IgD-negative memory B cell (primary cell): Measurements from ENCODE around the gene GSPT1. TPM values are rescaled to one million over a fixed set of nuclear protein-coding genes. Genes with fewer than 3 reads are reported as not detected.
"Not testable (repeated sequence)": the region's sequence is repeated elsewhere in the genome, so short reads cannot be mapped to it uniquely, and the experiment has no call there.

Experiments
- H3K27ac Mint-ChIP-seq, 3 donors: one replicate each; pipeline ENCODE4 v1.8.0; 2020 to 2022; ENCODE audit warnings: mild to moderate bottlenecking in 3 of 3, mixed read lengths in 3 of 3, moderate library complexity in 1 of 3
- H3K27me3 Mint-ChIP-seq: one replicate; pipeline ENCODE4 v1.8.0; 2021; ENCODE audit warnings: mixed read lengths
- H3K36me3 Mint-ChIP-seq: one replicate; pipeline ENCODE4 v1.8.0; 2020; ENCODE audit warnings: mild to moderate bottlenecking, mixed read lengths
- H3K4me1 Mint-ChIP-seq, 3 donors: one replicate each; pipeline ENCODE4 v1.8.0; 2020 to 2022; ENCODE audit warnings: mixed read lengths in 3 of 3, mild to moderate bottlenecking in 1 of 3
- H3K4me3 Mint-ChIP-seq, 4 donors: one replicate each; pipeline ENCODE4 v1.8.0; 2020 to 2022; ENCODE audit warnings: mild to moderate bottlenecking in 4 of 4, mixed read lengths in 4 of 4, moderate library complexity in 3 of 4
- H3K9me3 Mint-ChIP-seq, 3 donors: one replicate each; pipeline ENCODE4 v1.8.0; 2020 to 2021; ENCODE audit warnings: mixed read lengths in 3 of 3, mild to moderate bottlenecking in 1 of 3
- polyA plus RNA-seq: library from polyadenylated mRNA; unstranded; fragments of 300-500 nt; fragmentation: Illumina TruSeq; gene quantifications from one replicate; pipeline ENCODE4 v1.2.3, GENCODE V29; 2021

The GSPT1 gene
- polyA plus RNA-seq, 1 donor from 2014 or later: 77.7 TPM

DNA sequence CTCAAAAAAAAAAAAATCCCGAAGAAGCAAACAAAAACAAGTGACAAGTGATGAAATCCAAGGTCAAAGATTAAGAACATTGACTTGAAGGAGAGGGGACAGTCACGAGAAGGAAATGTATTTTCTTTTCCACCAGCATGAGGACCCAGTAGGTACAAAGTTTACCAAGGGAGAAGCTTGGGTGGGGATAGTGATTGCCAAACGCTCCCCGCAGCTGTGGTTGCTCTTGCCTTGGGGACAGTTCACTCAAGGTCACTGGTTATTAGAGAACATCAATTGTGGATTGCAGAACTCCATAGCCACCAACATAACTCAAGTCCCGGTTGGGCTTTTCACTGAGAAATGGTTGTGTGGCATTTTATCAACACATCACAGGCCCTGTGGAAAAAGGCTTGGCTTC is 91.4 kb downstream of the GSPT1 start:
- Mint-ChIP-seq H3K27ac (no peak overlapping the region), H3K4me1 (no peaks in the 10 kb centered on the region), H3K4me3 (no peak overlapping the region), H3K27me3 (peaks cover 1% of the 10 kb centered on the region), H3K9me3 (no peaks in the 10 kb centered on the region), H3K36me3 (no peaks in the 10 kb centered on the region)

DNA sequence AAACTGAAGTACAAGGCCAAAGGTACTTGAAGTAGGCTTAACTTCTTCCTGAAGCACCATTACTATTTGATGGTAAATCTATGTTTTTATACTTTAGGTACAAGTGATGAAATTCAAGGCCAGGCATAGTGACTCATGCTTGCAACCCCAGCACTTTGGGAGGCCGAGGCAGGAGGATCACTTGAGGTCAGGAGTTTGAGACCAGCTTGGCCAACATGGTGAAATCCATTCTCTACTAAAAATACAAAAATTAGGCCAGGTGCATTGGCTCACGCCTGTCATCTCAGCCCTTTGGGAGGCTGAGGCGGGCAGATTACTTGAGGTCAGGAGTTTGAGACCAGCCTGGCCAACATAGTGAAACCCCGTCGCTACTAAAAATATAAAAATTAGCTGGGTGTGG is 92.1 kb downstream of the GSPT1 start:
- not testable (repeated sequence) for H3K27ac Mint-ChIP-seq, H3K4me3 Mint-ChIP-seq, H3K4me1 Mint-ChIP-seq, H3K27me3 Mint-ChIP-seq, H3K9me3 Mint-ChIP-seq, H3K36me3 Mint-ChIP-seq

DNA sequence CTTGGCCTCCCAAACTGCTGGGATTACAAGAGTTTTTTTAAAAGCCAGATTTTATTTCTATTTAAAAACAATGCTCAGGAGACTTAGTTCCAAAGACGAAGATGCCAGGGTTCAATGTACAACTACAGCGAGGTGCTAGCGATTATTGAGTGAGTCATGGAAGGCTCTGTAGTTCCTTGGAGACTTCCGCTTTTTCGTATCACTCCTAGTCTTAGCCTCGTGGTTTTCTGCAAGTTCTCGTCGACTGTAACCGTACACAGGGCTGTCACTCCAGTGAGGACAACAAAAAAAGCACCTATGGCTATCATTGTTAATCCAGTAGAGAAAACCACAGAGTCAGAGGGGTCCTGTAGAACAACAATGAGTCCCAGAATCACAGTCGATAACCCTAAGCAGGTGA is 96.0 kb downstream of the GSPT1 start:
- H3K27ac Mint-ChIP-seq: no peak overlapping the region
- H3K4me3 Mint-ChIP-seq: peak overlapping the region in 1 of 4 donors; percentile 5
- H3K27me3 Mint-ChIP-seq: no peaks in the 10 kb centered on the region
- no peaks in the 10 kb centered on the region for H3K4me1 Mint-ChIP-seq
- peaks cover 1% of the 10 kb centered on the region for H3K36me3 Mint-ChIP-seq
- no peaks in the 10 kb centered on the region for H3K9me3 Mint-ChIP-seq

DNA sequence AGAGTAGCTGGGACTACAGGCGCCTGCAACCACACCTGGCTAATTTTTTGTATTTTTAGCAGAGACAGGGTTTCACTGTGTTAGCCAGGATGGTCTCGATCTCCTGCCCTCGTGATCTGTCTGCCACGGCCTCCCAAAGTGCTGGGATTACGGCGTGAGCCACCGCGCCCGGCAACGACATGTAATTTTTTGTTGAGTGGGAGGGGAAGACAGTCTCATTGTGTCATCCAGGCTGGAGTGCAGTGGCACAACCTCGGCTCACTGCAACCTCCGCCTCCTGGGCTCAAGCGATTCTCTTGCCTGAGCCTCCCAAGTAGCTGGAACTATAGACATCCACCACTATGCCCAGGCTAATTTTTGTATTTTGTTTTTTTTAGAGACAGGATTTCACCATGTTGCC is 96.8 kb downstream of the GSPT1 start:
- H3K36me3 Mint-ChIP-seq, H3K9me3 Mint-ChIP-seq, H3K4me1 Mint-ChIP-seq, H3K4me3 Mint-ChIP-seq, H3K27ac Mint-ChIP-seq, H3K27me3 Mint-ChIP-seq: not testable (repeated sequence)

Other genes starting within 250 kb of the GSPT1 start
- gene SNN, start 247.5 kb downstream of the GSPT1 start, polyA plus RNA-seq: 60.9 TPM
- gene TXNDC11, start 173.1 kb downstream of the GSPT1 start, polyA plus RNA-seq: 78.0 TPM
- gene ZC3H7A, start 118.7 kb downstream of the GSPT1 start, polyA plus RNA-seq: 37.5 TPM
- 307 TPM for gene RSL1D1, start 64.4 kb downstream of the GSPT1 start, polyA plus RNA-seq
- gene NPIPB2, start 26.1 kb upstream of the GSPT1 start, polyA plus RNA-seq: 0.74 TPM
- 83.0 TPM for gene TNFRSF17, start 49.3 kb upstream of the GSPT1 start, polyA plus RNA-seq
- 68.3 TPM for gene SNX29, start 60.8 kb upstream of the GSPT1 start, polyA plus RNA-seq